Measurements from ENCODE around the gene EFCAB8.

Gene EFCAB8

DNA sequence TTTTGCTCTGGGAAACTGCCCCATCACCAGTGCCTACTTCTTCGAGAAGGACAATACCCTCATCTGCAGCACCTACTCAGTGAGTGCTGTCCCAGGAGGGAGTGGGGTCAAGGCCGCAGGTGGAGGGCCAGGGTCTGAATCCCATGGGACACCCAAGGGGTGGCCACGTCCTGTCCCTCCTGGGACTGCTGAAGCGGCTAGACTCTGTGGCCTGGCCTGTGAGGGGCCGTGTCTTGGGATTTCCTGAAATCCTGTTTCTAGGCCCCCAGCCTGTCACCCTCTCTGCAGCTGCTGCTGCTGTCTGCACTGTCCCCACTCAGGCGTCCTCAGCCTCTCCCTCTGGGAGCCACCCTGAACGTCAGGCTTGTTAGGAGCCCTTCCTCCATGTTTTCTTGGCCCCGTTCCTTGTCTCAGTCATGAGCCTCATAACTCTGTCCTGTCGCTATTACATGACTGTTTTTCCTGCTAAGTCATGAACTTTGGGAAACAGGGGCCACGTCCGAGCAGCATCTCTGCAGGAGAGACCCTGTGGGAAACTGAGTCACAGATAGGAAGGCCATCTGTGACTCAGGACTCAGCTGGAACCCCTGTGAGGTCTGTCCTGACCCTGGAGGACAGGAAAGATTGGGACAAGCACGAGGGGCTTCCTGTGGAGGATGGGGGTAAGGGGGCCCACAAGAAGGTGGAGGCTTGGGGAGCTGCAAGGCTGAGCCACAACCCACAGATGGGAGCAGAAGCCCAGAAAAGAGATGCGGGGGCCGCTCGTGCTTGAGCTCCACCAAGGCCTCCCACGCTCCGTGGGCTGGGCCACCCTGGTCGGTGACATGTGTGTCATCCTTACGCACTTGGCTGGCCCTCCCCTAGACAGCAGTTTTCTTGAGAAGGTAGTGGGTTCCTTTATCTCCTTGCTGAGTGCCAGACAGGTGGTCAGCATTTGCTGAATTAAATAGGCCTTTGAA, 49.9 kb downstream of the EFCAB8 start:
- TF ChIP-seq, protein P1, sequence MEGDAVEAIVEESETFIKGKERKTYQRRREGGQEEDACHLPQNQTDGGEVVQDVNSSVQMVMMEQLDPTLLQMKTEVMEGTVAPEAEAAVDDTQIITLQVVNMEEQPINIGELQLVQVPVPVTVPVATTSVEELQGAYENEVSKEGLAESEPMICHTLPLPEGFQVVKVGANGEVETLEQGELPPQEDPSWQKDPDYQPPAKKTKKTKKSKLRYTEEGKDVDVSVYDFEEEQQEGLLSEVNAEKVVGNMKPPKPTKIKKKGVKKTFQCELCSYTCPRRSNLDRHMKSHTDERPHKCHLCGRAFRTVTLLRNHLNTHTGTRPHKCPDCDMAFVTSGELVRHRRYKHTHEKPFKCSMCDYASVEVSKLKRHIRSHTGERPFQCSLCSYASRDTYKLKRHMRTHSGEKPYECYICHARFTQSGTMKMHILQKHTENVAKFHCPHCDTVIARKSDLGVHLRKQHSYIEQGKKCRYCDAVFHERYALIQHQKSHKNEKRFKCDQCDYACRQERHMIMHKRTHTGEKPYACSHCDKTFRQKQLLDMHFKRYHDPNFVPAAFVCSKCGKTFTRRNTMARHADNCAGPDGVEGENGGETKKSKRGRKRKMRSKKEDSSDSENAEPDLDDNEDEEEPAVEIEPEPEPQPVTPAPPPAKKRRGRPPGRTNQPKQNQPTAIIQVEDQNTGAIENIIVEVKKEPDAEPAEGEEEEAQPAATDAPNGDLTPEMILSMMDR (IDR thresholded peaks at IDR 0.05; ENCODE audit: control insufficient read depth, extremely low read depth, insufficient read depth) = no peak
- DNase-seq (ENCODE audit: low read depth) = no peak
- H3K4me3 ChIP-seq (ENCODE audit: low read depth, low read length) = no peak overlapping the region

DNA sequence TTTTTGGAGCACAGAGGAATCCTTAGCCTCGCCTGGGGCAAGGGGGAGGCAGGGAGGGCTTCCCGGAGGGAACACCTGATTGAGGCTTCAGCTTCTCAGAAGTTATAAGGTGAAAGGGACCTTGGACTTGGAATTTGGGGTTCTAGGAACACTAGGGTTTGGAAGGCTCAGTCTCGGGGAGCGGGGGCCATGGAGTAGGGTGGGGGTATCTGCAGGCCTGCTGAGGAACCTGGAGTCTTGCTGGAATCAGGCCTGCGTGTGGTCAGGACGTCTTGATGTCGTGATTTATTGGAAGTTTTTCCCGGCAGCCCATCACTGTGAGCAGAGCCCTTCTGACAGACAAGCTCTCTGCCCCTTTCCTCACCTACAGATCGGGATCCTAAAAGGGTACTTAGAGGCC, 50.7 kb downstream of the EFCAB8 start:
- TF ChIP-seq, protein P1 (IDR thresholded peaks at IDR 0.05; ENCODE audit: control insufficient read depth, extremely low read depth, insufficient read depth) = no peak
- H3K4me3 ChIP-seq (ENCODE audit: low read depth, low read length) = no peak overlapping the region
- no peak for DNase-seq (ENCODE audit: low read depth)

DNA sequence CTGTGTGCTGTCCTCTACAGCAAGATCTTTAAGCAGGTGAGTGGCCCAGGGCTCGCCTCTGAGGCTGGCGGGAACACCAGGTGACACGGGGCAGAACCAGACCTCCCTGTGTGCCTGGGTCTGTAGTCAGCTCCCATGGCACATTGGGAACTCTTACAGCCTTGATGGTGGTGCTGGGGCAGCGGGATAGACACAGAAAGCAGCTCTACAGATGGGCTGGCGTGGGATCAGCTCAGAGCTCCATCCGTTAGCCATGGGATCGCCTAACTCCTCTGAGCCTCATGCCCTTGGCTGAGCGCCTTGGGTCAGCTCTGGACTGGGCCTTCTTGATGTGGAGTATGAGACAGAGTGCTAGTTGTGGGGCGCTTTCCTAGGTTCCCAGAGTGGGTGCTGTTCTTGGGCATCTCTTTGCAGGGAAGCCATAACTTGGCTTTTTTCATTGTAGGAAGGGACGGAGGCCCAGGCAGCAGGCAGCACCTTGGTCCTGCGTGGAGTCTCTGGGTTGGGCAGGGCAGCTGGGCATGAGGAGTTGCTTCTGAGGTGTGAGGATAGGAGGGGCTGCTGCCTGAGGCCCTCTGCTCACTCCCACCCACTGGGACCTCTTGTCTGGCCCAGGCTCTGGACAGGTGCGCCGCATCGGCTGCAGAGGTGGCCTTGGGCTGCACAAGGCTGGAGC, 51.3 kb downstream of the EFCAB8 start:
- no peak overlapping the region for H3K4me3 ChIP-seq (ENCODE audit: low read depth, low read length)
- no peak for DNase-seq (ENCODE audit: low read depth)
- TF ChIP-seq, protein P1 (IDR thresholded peaks at IDR 0.05; ENCODE audit: control insufficient read depth, extremely low read depth, insufficient read depth) = no peak

DNA sequence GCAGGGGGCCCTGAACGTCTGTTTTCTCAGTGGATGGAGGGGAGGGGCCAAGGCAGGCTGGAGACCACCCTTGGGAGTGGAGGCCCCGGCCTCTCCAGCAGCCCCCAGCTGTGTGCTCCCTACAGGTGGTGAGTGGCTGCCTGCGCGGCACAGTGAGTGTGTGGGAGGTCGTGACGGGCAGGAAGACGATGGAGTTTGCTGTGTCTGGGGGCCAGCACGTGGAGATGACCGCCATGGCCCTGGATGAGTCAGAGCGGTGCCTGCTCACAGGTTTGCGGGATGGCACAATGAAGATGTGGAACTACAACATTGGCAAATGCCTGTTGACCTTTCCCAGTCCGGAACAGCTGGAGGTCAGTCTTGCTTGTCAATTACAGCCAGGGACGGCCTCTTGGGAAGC, 52.6 kb downstream of the EFCAB8 start:
- no peak overlapping the region for H3K4me3 ChIP-seq (ENCODE audit: low read depth, low read length)
- TF ChIP-seq, protein P1 (IDR thresholded peaks at IDR 0.05; ENCODE audit: control insufficient read depth, extremely low read depth, insufficient read depth) = no peak

DNA sequence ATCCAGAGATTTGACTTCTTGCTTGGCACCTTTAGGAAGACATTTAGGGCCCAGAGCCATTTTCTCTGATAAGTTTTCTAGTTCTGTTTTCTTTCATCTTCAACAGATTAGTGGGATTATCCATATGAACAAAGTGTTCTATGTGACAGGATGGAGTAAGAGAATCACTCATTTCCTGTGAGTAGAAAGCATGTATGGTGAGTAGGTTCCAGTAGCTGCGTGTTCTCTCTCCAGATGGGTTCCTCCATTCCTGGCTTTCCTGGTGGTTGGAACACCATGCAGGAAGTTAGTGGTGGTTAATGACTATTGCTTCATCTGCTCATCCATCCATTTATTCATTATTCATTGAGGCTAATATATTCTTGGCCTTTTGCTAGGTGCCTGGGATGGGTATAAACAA, 54.0 kb downstream of the EFCAB8 start:
- TF ChIP-seq, protein P1 (IDR thresholded peaks at IDR 0.05; ENCODE audit: control insufficient read depth, extremely low read depth, insufficient read depth) = no peak
- H3K4me3 ChIP-seq (ENCODE audit: low read depth, low read length) = no peak overlapping the region
- DNase-seq (ENCODE audit: low read depth) = no peak

More for the DNA sequence above, 52.6 kb downstream of the EFCAB8 start:
- DNase-seq (ENCODE audit: low read depth) = no peak

DNA sequence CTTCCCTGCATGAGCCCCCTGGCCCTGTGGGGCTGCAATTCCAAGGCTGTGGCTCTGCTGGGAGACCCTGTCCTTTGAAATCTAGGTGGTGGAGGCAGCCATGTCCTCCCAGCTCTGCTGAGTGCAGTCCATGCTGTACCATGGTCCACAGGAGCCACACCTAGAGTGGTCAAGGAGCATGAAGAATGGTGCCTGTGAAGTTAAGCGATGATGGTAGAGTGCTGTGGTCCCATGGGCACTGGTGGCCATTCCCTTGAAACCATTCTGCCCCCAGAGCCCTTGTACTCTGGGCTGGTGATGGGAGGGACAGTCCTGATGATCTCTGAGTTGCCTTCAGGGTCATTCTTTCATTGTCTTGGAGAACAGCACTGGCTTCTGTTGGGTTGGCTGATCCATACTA, 55.3 kb downstream of the EFCAB8 start:
- TF ChIP-seq, protein P1 (IDR thresholded peaks at IDR 0.05; ENCODE audit: control insufficient read depth, extremely low read depth, insufficient read depth) = no peak
- no peak for DNase-seq (ENCODE audit: low read depth)
- no peak overlapping the region for H3K4me3 ChIP-seq (ENCODE audit: low read depth, low read length)

Data from LNCaP clone FGC (cell line).